HG03432 (cell line): ENCODE measurements around the gene BBOX1.
"Not testable (repeated sequence)": the region's sequence is repeated elsewhere in the genome, so short reads cannot be mapped to it uniquely, and the experiment has no call there.

Experiments used
- ATAC-seq: cut with Tn5 transposase; IDR thresholded peaks from one replicate; pipeline ENCODE4 v1.9.1; 2021; ENCODE audit warnings: mild to moderate bottlenecking, moderate library complexity; ENCODE audit not compliant: unreplicated experiment

BBOX1 gene

GRCh38 chr11:27120211-27120610 lies 79.6 kb downstream of the BBOX1 start:
- ATAC-seq, result no peak

- ATAC-seq, result no peak
These were observed 81.4 kb downstream of the BBOX1 start for GRCh38 chr11:27122001-27122400.

GRCh38 chr11:27124514-27125264 lies 84.1 kb downstream of the BBOX1 start:
- no peak for ATAC-seq

GRCh38 chr11:27129686-27130085 lies 89.1 kb downstream of the BBOX1 start:
- no peak for ATAC-seq

- ATAC-seq, result no peak
These were observed 90.2 kb downstream of the BBOX1 start for GRCh38 chr11:27130806-27131205.

- ATAC-seq, result not testable (repeated sequence)
These were observed 95.3 kb downstream of the BBOX1 start for GRCh38 chr11:27135924-27136329.

GRCh38 chr11:27138716-27139115 lies 98.1 kb downstream of the BBOX1 start:
- no peak for ATAC-seq

- no peak for ATAC-seq
These were observed 99.2 kb downstream of the BBOX1 start for GRCh38 chr11:27139742-27140367.

- ATAC-seq, result no peak
These were observed 101.0 kb downstream of the BBOX1 start for GRCh38 chr11:27141576-27141975.

GRCh38 chr11:27147916-27148315 lies 107.3 kb downstream of the BBOX1 start:
- ATAC-seq, result no peak

- ATAC-seq, result no peak
These were observed 107.9 kb downstream of the BBOX1 start for GRCh38 chr11:27148506-27148905.

GRCh38 chr11:27150098-27150497 lies 109.5 kb downstream of the BBOX1 start:
- ATAC-seq, result no peak

- ATAC-seq, result no peak
These were observed 112.5 kb downstream of the BBOX1 start for GRCh38 chr11:27153136-27153535.

GRCh38 chr11:27158456-27159334 lies 118.1 kb downstream of the BBOX1 start:
- peak; percentile 81 for ATAC-seq

- ATAC-seq, result no peak
These were observed 118.7 kb downstream of the BBOX1 start for GRCh38 chr11:27159335-27159679.

GRCh38 chr11:27161071-27161470 lies 120.5 kb downstream of the BBOX1 start:
- no peak for ATAC-seq

GRCh38 chr11:27162237-27162636 lies 121.6 kb downstream of the BBOX1 start:
- ATAC-seq, result no peak

- no peak for ATAC-seq
These were observed 125.5 kb downstream of the BBOX1 start for GRCh38 chr11:27166130-27166529.

- no peak for ATAC-seq
These were observed 130.9 kb downstream of the BBOX1 start for GRCh38 chr11:27171376-27171958.

- ATAC-seq, result no peak
These were observed 132.9 kb downstream of the BBOX1 start for GRCh38 chr11:27173545-27173944.

GRCh38 chr11:27174021-27174420 lies 133.4 kb downstream of the BBOX1 start:
- ATAC-seq, result no peak
